Common myeloid progenitor, CD34-positive (primary cell): ENCODE measurements around the gene VPS9D1.
"Not testable (repeated sequence)": the region's sequence is repeated elsewhere in the genome, so short reads cannot be mapped to it uniquely, and the experiment has no call there.

Source experiments
- CTCF ChIA-PET: fragments of 350-600 bp; sonication (Branson Sonifier 250); formaldehyde crosslinking; loops from one replicate; lab custom pipeline; 2021; ENCODE audit warnings: antibody characterized with exemption; lab: Charles Lee
- POLR2A ChIA-PET: fragments of 350-600 bp; sonication (Branson Sonifier 250); formaldehyde crosslinking; loops from one replicate; lab custom pipeline; 2021; ENCODE audit warnings: antibody characterized with exemption; lab: Charles Lee
- DNase-seq, 3 donors: peaks; one replicate each; pipeline versions ENCODE4 v3.0.0 to v3.0.0-alpha.2; 2013
- H3K27ac ChIP-seq, 2 experiments: 1 replicate in 1 of 2; 2 replicates in 1 of 2; pipeline ENCODE4 v1.7.0; 2013; ENCODE audit warnings: inconsistent platforms in 2 of 2, low read length in 2 of 2, mild to moderate bottlenecking in 2 of 2, low read depth in 1 of 2, moderate library complexity in 1 of 2; ENCODE audit not compliant: severe bottlenecking in 2 of 2, insufficient read depth in 1 of 2, poor library complexity in 1 of 2
- H3K27me3 ChIP-seq, 5 experiments: replicated peaks in 2 of 5; 1 replicate in 3 of 5; 2 replicates in 2 of 5; pipeline versions ENCODE4 v1.6.1 to v1.7.0; 2013; ENCODE audit warnings: low read length in 4 of 5, mild to moderate bottlenecking in 2 of 5, moderate library complexity in 2 of 5, inconsistent platforms in 1 of 5; ENCODE audit not compliant: insufficient read depth in 5 of 5, control insufficient read depth in 4 of 5
- H3K36me3 ChIP-seq, 4 experiments: 1 replicate in 2 of 4; 2 replicates in 2 of 4; pipeline versions ENCODE4 v1.6.1 to v1.7.0; 2013; ENCODE audit warnings: low read length in 3 of 4, control low read depth in 1 of 4, mild to moderate bottlenecking in 1 of 4; ENCODE audit not compliant: control insufficient read depth in 4 of 4, insufficient read depth in 4 of 4
- H3K4me1 ChIP-seq, 4 experiments: 1 replicate in 3 of 4; 2 replicates in 1 of 4; pipeline versions ENCODE4 v1.6.1 to v1.7.1; 2013; ENCODE audit warnings: low read length in 3 of 4, mild to moderate bottlenecking in 3 of 4, control low read depth in 1 of 4, inconsistent platforms in 1 of 4, moderate library complexity in 1 of 4; ENCODE audit not compliant: control insufficient read depth in 4 of 4, insufficient read depth in 4 of 4; ENCODE audit errors: control extremely low read depth in 1 of 4
- H3K4me3 ChIP-seq, 7 experiments: 1 replicate in 4 of 7; 2 replicates in 3 of 7; pipeline versions ENCODE4 v1.5.1 to v1.7.0; 2013; ENCODE audit warnings: mild to moderate bottlenecking in 7 of 7, low read length in 6 of 7, moderate library complexity in 6 of 7, inconsistent platforms in 2 of 7, low read depth in 2 of 7, control low read depth in 1 of 7; ENCODE audit not compliant: insufficient read depth in 4 of 7, control insufficient read depth in 1 of 7; ENCODE audit errors: extremely low read depth in 1 of 7
- H3K9me3 ChIP-seq, 5 experiments: 1 replicate in 4 of 5; 2 replicates in 1 of 5; pipeline versions ENCODE4 v1.6.1 to v1.7.1; 2013; ENCODE audit warnings: low read length in 4 of 5, mild to moderate bottlenecking in 2 of 5, inconsistent platforms in 1 of 5, low read depth in 1 of 5, moderate library complexity in 1 of 5; ENCODE audit not compliant: control insufficient read depth in 4 of 5, insufficient read depth in 2 of 5; ENCODE audit errors: control extremely low read depth in 1 of 5
- WGBS: methylation state at CpG from one replicate; pipeline ENCODE4 v1.1.5; 2013; ENCODE audit not compliant: insufficient coverage; 5-methylcytosine and 5-hydroxymethylcytosine counted together

VPS9D1 gene

DNA sequence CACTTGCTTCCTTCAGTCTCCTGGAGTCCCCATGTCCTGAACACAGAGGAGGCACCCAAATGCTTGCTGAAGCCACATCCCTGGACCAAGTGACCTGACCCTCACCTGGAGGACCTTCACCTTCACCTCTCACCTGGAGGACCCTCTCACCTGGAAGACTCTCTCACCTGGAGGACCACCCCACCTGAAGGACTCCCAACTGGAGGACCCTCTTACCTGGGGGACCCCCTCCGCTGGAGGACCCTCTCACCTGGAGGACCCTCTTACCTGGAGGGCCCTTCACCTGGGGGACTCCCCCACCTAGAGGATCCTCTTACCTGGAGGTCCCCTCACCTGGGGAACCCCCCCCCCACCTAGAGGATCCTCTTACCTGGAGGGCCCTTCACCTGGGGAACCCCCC, 34.8 kb downstream of the VPS9D1 start:
- no peaks in the 10 kb centered on the region for H3K27me3 ChIP-seq
- no CpG with 5 or more reads among the region's 1 CpG for WGBS
- peaks cover 0 to 6% (median 0%) of the 10 kb centered on the region in 5 experiments for H3K9me3 ChIP-seq
- H3K36me3 ChIP-seq: peaks cover 0 to 23% (median 9%) of the 10 kb centered on the region in 4 experiments
- POLR2A ChIA-PET: interaction anchor here (0.6 to 1.1 kb wide), 3 partner anchors 9 to 17 kb away, joined by 4 to 6 read pairs (median 4); no protein-coding TSS in a partner anchor
- H3K4me1 ChIP-seq: peaks cover 0 to 14% (median 12%) of the 10 kb centered on the region in 4 experiments
- H3K4me3 ChIP-seq: no peak overlapping the region
- H3K27ac ChIP-seq: no peak overlapping the region
- CTCF ChIA-PET: interaction anchor here (1.2 to 2.8 kb wide), 3 partner anchors 10 to 14 kb away, joined by 4 to 11 read pairs (median 4); no protein-coding TSS in a partner anchor
- no peak for DNase-seq

- 100% methylated on average over 1 of the region's 2 CpGs for WGBS
- CTCF ChIA-PET: no interaction called here
- H3K9me3 ChIP-seq: peaks cover 0 to 3% (median 0%) of the 10 kb centered on the region in 5 experiments
- H3K27ac ChIP-seq: no peak overlapping the region
- no peak overlapping the region for H3K4me3 ChIP-seq
- peak in 2 of 3 donors; percentile 28 to 36 for DNase-seq
- POLR2A ChIA-PET: no interaction called here
- no peaks in the 10 kb centered on the region for H3K27me3 ChIP-seq
- H3K4me1 ChIP-seq: no peaks in the 10 kb centered on the region
- H3K36me3 ChIP-seq: no peaks in the 10 kb centered on the region
Observed at GRCh38 chr16:89678258-89678657, 42.4 kb downstream of the VPS9D1 start.

DNA sequence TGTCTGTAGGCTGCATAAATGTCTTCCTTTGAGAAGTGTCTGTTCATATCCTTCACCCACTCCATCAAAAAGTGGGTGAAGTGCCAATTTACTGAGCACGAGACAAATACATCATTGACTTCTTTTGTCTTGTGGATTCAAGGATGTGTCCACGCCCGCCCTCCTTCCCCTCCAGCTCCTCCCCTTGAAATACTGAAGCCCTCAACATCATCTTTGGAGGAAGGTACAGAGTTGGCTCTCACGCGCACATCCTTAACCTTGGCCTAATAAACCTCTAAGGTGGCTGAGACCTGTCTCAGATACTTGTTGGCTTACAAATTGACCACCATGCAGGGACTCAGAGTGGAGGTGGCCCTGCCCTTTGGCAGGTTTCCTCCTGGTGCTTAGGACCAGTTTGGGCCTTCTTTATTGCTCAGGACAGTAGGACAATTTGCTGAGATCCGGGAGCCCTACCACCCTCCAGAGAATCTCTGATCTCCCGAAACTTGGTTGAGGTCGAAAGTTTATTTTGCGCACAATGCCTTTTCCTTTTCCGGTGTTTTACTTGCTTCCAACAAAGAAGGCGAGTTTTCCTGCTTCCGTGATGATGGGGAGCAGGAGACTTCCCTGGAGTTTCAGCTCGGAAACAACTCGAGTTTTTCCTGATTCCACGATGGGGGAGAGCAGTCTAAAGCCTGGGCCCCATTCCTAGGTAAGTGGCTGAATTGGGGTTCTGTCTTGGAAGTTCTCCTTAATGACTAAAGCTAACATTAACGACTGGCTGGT, 48.3 kb downstream of the VPS9D1 start:
- Histone ChIP-seq H3K36me3 (no peaks in the 10 kb centered on the region), H3K27ac (no peak overlapping the region), H3K9me3 (no peaks in the 10 kb centered on the region), H3K4me3 (no peak overlapping the region), H3K27me3 (no peaks in the 10 kb centered on the region), H3K4me1 (peaks cover 0 to 19% (median 15%) of the 10 kb centered on the region in 4 experiments)
- 94% methylated on average over 14 of the region's 16 CpGs for WGBS
- ChIA-PET CTCF (no interaction called here), POLR2A (no interaction called here)
- DNase-seq: no peak

DNA sequence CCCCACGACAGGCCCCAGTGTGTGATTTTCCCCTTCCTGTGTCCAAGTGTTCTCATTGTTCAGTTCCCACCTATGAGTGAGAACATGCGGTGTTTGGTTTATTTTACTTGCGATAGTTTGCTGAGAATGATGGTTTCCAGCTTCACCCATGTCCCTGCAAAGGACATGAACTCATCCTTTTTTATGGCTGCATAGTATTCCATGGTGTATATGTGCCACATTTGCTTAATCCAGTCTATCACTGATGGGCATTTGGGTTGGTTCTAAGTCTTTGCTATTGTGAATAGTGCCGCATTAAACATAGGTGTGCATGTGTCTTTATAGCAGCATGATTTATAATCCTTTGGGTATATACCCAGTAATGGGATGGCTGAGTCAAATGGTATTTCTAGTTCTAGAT, 49.1 kb downstream of the VPS9D1 start:
- H3K4me1 ChIP-seq: peaks cover 0 to 19% (median 15%) of the 10 kb centered on the region in 4 experiments
- CTCF ChIA-PET: interaction anchor here (0.6 to 1.3 kb wide), 3 partner anchors 24 to 211 kb away, joined by 3 to 4 read pairs (median 3); no protein-coding TSS in a partner anchor
- H3K9me3 ChIP-seq, H3K4me3 ChIP-seq, H3K36me3 ChIP-seq, H3K27me3 ChIP-seq, DNase-seq, POLR2A ChIA-PET, H3K27ac ChIP-seq: not testable (repeated sequence)
- 95% methylated on average over 3 of the region's 4 CpGs for WGBS

DNA sequence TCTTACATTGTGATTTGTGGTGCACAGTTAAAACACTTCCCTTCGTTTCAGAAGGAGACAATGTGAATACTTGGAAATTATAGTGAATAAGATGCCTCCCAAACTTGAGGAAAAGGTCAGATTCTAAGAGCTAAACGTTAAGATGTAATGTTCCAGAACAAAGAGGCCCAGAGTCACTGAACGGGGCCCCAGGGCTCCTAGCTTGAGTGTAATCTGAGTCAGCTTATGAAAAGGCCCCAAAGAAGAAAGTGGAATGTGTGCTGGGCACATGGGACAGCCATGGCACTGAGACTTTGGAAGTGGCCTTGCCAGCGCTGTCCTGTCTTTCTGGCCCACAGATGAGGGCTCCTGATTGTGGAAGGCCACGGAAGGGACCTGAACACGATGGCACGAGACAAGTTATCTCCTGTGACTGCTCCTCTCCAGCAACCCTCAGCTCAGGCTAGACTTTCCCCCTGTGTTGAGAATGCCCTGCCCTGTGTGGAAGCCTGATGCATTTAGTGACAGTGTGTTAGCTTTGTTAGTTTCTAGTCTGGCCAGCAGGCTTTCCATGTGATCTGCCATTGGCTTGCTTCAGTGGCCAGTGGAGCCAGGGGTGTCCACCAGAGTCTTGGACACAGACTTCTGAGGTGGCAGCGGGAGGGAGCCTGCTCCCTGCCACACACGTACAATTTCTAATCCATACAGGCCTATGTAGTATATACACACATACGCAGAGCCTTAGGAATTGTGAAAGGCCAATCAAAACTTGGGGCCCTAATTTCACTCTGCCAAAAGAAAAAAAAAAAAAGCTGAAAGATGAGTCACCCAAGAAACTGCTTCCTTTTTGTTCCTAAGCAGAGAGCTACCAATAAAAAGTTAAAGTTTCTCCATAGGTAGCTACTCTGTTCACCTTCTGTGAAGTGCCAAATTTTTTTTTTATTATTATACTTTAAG, 49.9 kb downstream of the VPS9D1 start:
- peak in 2 of 3 donors; percentile 51 to 58 for DNase-seq
- POLR2A ChIA-PET: interaction anchor here (0.6 to 0.7 kb wide), 2 partner anchors 13 to 179 kb away, joined by 3 to 4 read pairs; no protein-coding TSS in a partner anchor
- CTCF ChIA-PET: interaction anchor here (0.6 to 1.3 kb wide), 3 partner anchors 25 to 212 kb away, joined by 3 to 4 read pairs (median 3); no protein-coding TSS in a partner anchor
- Histone ChIP-seq H3K27me3 (no peaks in the 10 kb centered on the region), H3K4me1 (peaks cover 0 to 19% (median 15%) of the 10 kb centered on the region in 4 experiments), H3K27ac (no peak overlapping the region), H3K9me3 (peaks cover 0 to 4% (median 0%) of the 10 kb centered on the region in 5 experiments), H3K36me3 (no peaks in the 10 kb centered on the region), H3K4me3 (no peak overlapping the region)
- 93% methylated on average over 7 of the region's 10 CpGs for WGBS

- WGBS: 98% methylated on average over 8 of the region's 13 CpGs
- no peaks in the 10 kb centered on the region for H3K27me3 ChIP-seq
- ChIA-PET CTCF (no interaction called here), POLR2A (no interaction called here)
- H3K27ac ChIP-seq: no peak overlapping the region
- H3K9me3 ChIP-seq: peaks cover 0 to 4% (median 0%) of the 10 kb centered on the region in 5 experiments
- H3K4me1 ChIP-seq: peaks cover 0 to 19% (median 15%) of the 10 kb centered on the region in 4 experiments
- no peak overlapping the region for H3K4me3 ChIP-seq
- peaks cover 0 to 2% (median 0%) of the 10 kb centered on the region in 4 experiments for H3K36me3 ChIP-seq
- no peak for DNase-seq
Observed at GRCh38 chr16:89669755-89670154, 50.9 kb downstream of the VPS9D1 start.
